Loucy (cell line): ENCODE measurements around the gene GNAQ.

Experiments used
- CTCF ChIP-seq: fragments of 200-600 bp; sonication (generic); conservative IDR thresholded peaks from 2 replicates; pipeline ENCODE4 v1.5.1; 2014; ENCODE audit warnings: mild to moderate bottlenecking, antibody characterized with exemption, low read length
- EZH2phosphoT487 ChIP-seq: fragments of 200-600 bp; IDR thresholded peaks from 2 replicates; pipeline ENCODE4 v1.6.1; 2018; ENCODE audit warnings: antibody characterized with exemption, mild to moderate bottlenecking, moderate library complexity, borderline replicate concordance

GRCh38 chr9:78032730-78033457 lies 1.3 kb upstream of the GNAQ start:
- TF ChIP-seq CTCF = no peak
- no peak for TF ChIP-seq EZH2phosphoT487
